Activated CD4-positive, alpha-beta T cell treated with anti-CD3 and anti-CD28 coated beads, Interleukin-2, amount 50 U/mL, for 24 hours (primary cell): ENCODE data around the gene RASL10A.

ENCODE experiments used
- DNase-seq, 2 donors: peaks; one replicate each; pipeline ENCODE4 v3.0.0-alpha.2; 2020; ENCODE audit warnings: low read depth in 1 of 2, low spot score in 1 of 2

Gene RASL10A

GRCh38 chr22:29339381-29340235 lies 24.1 kb upstream of the RASL10A start:
- DNase-seq: no peak

DNA sequence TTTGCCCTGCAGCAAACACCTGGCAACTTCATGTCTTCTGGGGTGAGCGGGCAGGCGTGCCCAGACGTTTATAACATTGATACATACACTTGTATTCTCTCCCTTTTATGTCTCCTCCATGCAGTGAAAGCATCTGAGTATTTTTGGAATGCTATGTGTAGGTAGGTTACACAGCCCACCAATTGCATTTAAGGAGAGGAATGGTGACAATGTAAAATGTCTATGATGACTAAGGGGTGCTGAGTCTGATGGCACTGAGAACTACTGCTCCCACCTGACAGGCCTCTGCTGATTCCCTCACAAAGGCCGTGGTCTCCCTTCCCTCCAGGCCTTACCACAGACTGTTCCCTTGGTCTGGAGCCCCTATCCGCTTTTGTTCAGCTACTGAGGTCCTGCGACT lies 22.9 kb upstream of the RASL10A start:
- no peak for DNase-seq

GRCh38 chr22:29337631-29338284 lies 22.3 kb upstream of the RASL10A start:
- no peak for DNase-seq

GRCh38 chr22:29336751-29337490 lies 21.4 kb upstream of the RASL10A start:
- DNase-seq: no peak

DNA sequence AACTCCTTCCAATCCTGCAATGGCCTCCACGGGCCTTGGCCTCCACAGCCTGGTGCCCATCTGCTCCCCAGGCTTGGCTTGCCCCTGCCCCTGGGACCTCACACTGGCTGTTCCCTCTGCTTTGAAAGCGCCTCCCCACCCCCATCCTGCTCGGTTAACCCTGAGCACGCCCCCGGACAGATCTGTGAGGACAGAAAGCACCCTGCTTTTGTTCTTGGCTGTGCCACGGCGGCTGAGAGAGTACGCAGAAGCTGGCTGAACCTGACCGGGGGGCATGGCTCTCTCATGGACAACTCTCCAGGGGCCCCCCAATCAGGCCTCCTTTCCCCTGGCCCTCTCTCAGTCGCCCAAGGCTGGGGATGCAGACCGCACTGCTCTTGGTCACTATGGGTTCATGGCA lies 20.2 kb upstream of the RASL10A start:
- no peak for DNase-seq

GRCh38 chr22:29334696-29335344 lies 19.3 kb upstream of the RASL10A start:
- DNase-seq: no peak

DNA sequence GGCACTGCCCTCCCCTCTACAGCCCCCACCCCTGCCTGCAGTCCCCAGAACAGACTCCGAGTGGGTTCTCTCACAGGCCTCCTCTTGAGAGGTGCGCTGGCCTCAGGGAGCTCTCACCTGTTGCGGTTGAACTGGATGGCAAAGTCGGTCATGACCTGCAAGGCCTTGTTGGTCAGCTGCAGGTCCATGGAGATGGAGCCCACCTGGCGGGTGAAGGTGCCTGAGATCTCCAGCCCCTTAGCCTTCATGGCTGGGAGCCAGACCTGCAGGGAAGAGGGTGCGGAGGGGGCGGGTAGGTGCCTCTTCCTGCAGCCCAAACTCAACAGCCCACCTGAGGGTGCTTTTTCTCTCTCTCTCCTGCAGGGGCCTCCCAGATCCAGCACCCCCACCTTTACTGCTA lies 18.7 kb upstream of the RASL10A start:
- DNase-seq: no peak

DNA sequence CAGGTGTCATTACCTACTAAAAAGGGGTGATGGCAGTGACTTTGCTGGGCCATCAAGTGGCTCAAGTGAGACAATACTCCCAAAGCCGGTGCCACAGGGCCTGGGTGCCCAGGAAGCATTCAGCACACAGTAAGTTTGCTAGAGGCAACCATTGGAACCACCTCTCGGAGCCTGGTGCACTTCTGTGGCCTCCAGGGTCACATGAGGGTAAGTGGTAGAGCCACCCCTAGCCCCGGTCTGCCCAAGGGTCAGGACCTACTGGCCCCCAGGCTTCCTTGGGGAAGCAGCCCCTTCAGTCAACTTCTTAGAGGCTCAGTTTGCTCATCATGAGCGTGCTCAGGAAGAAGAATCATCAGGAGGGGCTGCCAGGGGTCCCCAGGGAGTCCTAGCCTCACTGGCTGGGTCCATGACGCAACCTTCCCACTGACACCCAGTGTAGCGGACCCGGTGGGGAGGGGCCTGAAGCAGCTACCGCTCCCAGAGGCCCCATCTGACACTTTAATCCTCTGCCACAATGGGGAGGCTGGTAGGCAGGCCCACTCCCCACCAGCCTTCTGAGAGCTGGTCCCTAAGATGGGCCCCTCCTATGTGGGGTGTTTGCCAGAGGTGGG lies 17.5 kb upstream of the RASL10A start:
- DNase-seq: no peak

GRCh38 chr22:29331658-29332300 lies 16.3 kb upstream of the RASL10A start:
- no peak for DNase-seq

DNA sequence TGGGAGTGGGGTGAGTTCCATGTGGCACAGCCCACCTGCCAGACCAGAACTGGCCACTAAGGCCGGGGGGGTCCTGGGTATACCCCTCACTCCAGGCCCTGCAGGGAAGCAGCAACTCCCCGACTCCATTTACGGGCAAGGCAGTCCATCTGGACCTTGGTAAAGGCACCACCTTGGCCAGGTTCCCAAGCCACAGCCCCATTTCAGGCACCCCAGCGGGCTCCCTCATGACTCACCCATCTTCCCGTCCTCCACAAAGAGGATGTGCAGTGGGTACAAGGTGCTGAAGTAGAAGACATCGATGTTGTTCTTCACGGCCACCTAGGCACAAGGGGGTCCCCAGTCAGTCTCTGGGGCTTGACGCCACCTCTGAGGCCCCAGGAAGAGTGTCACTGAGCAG lies 15.7 kb upstream of the RASL10A start:
- no peak for DNase-seq

DNA sequence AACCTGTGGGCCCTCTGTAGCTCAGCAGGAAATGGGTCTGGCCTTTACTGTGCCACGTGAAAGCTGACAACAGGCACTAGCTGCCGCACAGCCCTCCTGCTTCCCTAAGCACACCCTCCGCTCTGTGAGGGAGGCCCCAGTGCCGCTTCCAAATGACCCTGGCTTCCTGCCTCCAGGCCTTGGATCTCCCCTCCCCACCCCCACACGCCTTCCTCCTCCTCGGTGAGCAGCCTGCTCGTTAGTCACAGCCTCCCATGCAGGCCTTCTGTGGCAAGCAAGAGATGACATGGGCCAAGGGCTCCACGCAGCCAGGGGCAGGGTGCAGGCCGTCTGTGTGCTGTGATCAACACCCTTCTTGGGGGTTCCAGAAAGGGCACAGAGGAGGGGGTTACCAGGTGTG lies 15.3 kb upstream of the RASL10A start:
- no peak for DNase-seq

DNA sequence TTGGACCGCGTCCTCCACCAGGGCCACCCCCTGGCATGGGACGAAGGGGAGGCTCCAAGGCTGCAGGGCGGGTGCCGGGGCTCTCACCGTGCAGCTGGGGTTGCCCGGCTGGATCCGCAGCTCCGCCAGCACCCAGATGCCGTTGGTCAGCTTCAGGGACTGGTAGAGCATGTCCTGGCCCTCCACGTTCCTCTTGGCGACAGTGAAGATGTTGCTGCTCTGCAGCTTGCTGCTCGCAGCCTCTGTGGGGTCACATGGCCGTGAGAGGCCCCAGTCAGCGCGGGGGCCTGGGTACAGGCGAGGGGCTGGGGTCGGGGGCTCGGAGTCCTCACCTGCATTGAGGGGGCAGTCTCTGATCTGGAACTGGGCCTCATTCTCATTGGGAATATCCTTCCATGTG lies 14.8 kb upstream of the RASL10A start:
- DNase-seq: no peak

- DNase-seq: no peak
These were observed 14.1 kb upstream of the RASL10A start for GRCh38 chr22:29329581-29329980.

DNA sequence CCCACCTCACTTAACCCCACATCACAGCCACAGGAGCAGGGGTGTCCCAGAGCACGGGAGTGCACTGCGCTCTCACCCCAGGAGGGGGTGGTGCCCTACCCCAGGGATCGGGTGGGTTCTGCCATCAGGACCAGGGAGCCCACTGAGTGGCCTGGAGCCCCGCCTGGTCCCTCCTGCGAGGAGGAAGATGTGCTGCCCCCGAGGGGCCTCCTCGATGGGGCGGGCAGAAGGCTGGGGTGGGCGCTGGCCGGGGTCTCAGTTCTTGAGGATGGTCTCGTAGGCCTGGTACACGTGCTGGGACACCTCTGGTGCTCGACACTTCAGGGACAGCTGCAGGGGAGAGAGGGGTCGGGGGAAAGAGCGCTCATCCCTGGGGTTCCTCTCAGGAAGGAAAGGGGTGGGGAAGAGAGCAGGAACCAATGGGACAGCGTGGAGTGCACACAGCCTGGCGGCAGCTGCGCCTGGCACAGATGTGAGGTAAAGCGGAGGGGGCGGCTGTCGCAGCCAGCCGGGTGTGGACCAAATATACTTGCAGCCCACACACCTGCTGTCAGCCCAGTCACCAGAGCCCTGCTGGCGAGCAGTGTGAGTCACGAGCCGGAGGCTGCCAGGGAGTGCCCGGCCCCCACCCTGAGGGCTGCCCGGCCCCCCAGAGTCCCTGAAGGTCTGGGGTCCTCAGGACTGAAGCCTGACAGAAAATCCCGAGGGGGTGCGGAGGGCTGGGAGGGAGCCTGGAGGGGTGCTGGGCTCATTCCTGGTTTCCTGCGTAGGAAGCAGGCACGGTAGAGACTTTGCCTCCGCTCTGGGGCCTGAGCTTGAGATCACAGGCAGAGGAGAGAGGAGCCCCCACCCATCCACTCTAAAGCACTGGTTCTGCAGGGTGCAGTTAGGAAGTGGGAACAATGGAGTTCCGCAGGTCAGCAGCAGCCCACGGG lies 13.3 kb upstream of the RASL10A start:
- DNase-seq: no peak

- no peak for DNase-seq
These were observed 12.6 kb upstream of the RASL10A start for GRCh38 chr22:29328055-29328454.

DNA sequence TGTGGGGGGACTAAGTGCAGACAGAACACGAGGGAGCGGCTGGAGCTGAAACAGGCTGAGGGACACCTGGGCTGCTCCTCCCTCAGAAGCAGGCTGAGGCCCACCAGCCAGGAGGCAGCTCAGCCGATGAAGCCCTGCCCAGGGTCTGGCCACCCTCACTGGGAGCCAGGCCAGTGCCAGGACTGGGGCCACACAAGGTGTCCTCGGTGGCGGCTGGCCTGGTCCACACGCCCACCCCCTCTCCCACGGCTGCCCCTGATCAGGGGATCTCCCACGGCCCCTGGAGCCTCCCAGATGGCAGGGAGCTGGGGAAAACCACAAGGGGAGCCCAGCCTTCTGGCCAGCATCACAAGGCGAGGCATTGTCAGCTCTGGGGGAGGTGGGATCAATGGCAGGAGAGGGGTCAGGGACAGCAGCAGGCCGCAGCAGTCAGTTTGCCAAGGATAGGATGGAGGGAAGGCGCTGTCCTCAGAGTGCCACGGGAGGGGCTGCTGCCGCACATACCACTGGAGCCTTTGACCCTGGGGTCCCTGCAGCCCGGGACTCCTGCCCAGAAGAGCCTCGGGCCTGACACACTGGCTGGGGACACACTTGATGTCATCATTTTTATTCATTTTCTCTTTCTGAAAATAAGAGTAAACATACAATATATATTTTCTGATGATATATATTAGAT lies 11.7 kb upstream of the RASL10A start:
- DNase-seq: no peak

- DNase-seq: no peak
These were observed 11.0 kb upstream of the RASL10A start for GRCh38 chr22:29326481-29326880.

DNA sequence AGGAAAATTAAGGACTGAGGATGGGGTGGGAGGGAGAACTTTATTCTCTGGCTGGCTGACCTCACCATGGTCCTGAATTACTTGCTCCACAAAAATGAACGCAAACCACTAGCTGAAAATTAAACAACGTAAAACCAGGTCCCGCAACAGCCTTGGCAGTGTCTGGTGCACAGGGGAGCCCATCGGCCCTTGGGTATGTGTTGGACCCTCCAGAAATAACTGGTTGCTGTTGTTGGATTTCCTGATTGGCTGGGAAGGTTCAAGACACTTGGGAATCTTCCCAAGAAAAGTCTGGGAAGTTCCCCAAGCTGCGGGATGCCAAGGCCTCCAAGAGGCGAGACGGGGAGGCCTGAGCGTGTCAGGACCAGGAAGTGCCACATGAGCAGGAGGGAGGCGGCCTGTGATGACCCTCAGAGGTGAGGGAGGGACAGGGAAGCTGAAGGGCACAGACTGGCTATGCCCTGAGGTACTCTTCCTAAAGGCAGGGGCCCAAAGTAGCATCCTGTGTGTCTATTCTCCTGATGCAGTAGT lies 10.4 kb upstream of the RASL10A start:
- DNase-seq: no peak

GRCh38 chr22:29325356-29325755 lies 9.9 kb upstream of the RASL10A start:
- DNase-seq: no peak
